ENCODE measurements around the gene ARGLU1.

ARGLU1 gene

DNA sequence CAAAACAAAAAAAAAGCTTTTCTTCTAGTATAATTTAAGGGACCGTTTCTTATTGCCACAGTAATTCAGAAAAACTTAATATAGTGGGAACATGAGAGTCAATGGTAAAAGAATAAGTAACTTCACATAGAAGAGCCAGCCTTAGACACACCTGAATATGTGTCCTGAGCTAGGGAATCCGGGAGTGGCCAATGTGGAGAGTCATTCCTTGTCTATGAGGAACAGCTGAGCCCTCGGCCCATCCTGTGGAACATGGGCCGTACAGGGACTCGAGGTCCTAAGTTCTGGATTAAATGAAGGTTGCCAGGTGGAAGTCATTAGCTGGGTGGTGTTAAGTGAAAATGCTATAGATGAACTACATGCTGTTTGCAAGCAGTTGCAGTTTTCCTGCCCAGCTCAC, 64.7 kb downstream of the ARGLU1 start:
- TF ChIP-seq CTCF (IDR thresholded peaks at IDR 0.05; ENCODE audit: borderline replicate concordance, insufficient read depth, low read depth, low read length) = no peak
- H3K4me3 ChIP-seq (ENCODE audit: low read depth, low read length) = no peak overlapping the region

- no peak overlapping the region for H3K4me3 ChIP-seq (ENCODE audit: low read depth, low read length)
- TF ChIP-seq CTCF (IDR thresholded peaks at IDR 0.05; ENCODE audit: borderline replicate concordance, insufficient read depth, low read depth, low read length) = no peak
These were observed 67.5 kb downstream of the ARGLU1 start for GRCh38 chr13:106500445-106500844.

DNA sequence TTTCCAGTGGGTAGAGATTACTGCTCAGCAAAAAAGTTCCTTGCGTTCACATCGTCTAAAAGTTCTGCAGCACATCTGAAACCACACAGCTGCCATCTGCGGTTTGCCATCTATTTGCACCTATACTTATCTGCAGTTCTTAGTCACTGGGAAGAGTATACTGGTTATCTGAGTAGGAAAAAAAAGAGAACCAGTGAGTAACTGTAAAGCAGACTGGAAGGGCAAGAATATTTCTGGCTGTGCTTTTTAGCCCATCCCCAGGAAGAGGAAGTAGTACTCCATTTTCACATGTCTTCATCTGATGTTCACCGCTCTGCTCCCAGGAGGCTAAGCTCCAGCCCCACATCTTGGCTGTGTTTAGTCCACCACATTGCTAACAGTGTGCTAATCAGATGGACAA, 68.0 kb downstream of the ARGLU1 start:
- TF ChIP-seq CTCF (IDR thresholded peaks at IDR 0.05; ENCODE audit: borderline replicate concordance, insufficient read depth, low read depth, low read length) = no peak
- H3K4me3 ChIP-seq (ENCODE audit: low read depth, low read length) = no peak overlapping the region

- no peak for TF ChIP-seq CTCF (IDR thresholded peaks at IDR 0.05; ENCODE audit: borderline replicate concordance, insufficient read depth, low read depth, low read length)
- no peak overlapping the region for H3K4me3 ChIP-seq (ENCODE audit: low read depth, low read length)
These were observed 68.8 kb downstream of the ARGLU1 start for GRCh38 chr13:106499113-106499512.

- H3K4me3 ChIP-seq (ENCODE audit: low read depth, low read length) = no peak overlapping the region
- TF ChIP-seq CTCF (IDR thresholded peaks at IDR 0.05; ENCODE audit: borderline replicate concordance, insufficient read depth, low read depth, low read length) = no peak
These were observed 69.4 kb downstream of the ARGLU1 start for GRCh38 chr13:106498571-106498970.

- no peak for TF ChIP-seq CTCF (IDR thresholded peaks at IDR 0.05; ENCODE audit: borderline replicate concordance, insufficient read depth, low read depth, low read length)
- no peak overlapping the region for H3K4me3 ChIP-seq (ENCODE audit: low read depth, low read length)
These were observed 69.8 kb downstream of the ARGLU1 start for GRCh38 chr13:106498158-106498557.

DNA sequence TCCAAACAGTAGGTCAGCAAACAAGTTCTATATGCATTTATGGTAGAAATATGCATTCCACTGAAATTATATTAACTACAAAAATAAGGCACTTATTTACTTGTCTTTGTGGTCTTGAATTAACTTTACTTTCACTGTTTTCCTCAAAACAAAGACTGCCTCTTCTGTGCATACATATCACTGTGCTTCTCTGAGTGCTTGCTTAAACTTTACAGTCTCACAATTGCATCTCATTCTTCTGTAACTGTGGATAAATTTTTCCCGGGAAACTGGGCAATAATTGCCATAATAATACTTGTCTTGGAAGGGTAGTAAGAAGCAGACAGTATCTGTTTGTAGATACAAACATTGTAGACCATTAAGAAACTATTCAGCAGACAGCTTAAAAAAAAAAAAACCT, 70.9 kb downstream of the ARGLU1 start:
- no peak for TF ChIP-seq CTCF (IDR thresholded peaks at IDR 0.05; ENCODE audit: borderline replicate concordance, insufficient read depth, low read depth, low read length)
- H3K4me3 ChIP-seq (ENCODE audit: low read depth, low read length) = no peak overlapping the region
